GM12801 (cell line): ENCODE results near the gene GDE1.

Experiments used
- CTCF ChIP-seq: IDR thresholded peaks from one replicate; pipeline ENCODE4 v1.5.1; 2011; ENCODE audit warnings: control low read depth; ENCODE audit not compliant: insufficient read length; ENCODE audit errors: extremely low read depth

GDE1 gene

GRCh38 chr16:19522397-19522732 is 467 bp upstream of the GDE1 start:
- no peak for TF ChIP-seq CTCF

- no peak for TF ChIP-seq CTCF
Measured at GRCh38 chr16:19520861-19521331, 1.0 kb downstream of the GDE1 start.

- TF ChIP-seq CTCF, result no peak
Measured at GRCh38 chr16:19518388-19518787, 3.5 kb downstream of the GDE1 start.

DNA sequence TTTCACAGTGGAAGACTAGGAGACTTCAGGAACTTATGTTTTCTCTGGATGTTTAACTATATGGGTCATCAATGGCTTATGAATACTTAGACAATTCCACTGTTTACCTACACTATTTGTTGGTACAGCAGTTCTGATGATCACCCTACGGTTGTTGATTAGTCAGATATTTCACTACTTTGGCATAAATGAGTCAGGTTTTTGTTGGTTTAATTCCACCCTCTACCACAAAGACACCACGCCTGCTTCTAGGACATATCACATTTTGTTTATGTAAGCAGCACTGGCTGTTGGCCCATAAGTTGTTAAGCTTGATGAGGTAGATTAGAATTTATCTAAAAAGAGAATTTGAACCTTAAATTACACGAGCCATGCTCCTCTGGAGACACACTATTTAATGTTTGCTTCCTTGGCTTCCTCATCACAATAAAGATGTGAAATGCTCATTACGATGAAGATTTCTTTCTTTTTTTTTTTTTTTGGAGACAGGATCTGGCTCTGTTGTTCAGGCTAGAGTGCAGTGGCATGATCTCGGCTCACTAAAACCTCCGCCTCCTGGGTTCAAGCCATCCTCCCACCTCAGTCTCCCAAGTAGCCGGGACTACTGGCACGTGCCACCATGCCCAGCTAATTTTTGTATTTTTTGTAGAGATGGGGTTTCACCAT is 4.3 kb downstream of the GDE1 start:
- TF ChIP-seq CTCF, result no peak

DNA sequence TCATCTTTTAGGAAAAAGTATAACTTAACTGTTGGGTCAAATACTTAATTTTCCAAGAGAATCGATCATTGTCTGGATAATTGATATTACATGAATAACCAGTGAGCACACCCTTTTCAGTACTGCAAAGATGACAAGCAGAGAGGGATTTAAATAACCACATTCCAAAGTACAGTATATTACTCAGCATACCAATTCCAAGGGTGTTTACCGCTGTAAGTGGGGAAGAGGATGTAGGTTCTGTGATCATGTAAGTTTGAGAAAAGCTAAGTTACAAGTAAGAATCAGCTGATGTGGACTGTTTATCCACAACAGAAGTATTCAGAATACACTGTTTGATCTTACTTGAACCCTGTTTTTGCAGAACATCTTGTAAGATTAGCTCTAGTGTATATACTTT is 6.1 kb downstream of the GDE1 start:
- no peak for TF ChIP-seq CTCF

DNA sequence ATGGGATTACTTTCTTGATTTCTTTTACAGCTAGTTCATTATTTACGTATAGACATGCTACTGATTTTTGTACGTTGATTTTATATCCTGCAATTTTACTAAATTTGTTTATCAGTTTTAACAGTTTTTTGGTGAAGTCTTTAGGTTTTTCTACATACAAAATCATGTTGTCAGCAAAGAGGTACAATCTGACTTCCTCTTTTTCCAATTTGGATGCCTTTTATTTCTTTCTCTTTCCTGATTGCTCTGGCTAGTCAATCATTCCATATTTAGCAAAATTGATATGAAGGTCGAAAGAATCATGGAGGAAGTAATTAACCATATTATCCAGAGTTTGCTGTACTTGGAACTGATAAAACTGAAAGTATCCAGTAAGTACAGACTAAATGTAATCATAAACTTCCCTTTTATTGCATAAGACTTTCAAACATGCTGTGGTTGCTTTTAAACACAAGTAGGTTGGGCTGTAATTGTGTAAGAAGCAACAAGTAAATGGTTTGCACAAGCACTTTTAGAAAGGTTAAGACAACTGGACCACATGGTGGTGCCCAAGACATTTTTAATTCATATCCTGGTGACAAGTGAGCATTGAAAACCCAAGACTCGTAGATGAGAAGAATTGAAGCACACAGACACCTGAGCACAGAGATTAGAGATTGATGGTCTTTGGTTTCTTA is 8.4 kb downstream of the GDE1 start:
- no peak for TF ChIP-seq CTCF

DNA sequence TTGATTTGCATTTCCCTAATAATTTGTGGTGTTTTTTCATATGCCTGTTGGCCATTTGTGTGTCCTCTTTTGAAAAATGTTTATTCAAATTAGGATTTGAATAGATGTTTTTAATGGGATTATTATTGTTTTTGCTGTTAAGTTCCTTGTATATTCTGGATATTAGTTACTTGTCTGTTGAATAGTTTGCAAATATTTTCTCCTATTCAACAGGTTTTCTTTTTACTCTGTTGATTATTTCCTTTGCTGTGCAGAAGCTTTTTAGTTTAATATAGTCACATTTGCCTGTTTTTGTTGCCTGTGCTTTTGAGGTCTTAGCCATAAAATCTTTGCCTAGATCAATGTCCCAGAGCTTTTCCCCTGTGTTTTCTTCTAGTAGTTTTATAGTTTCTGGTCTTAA is 9.6 kb downstream of the GDE1 start:
- TF ChIP-seq CTCF, result no peak
